Measurements from ENCODE around the gene CD59.

Gene CD59

GRCh38 chr11:33696931-33697638 lies 39.1 kb downstream of the CD59 start:
- H3K27ac ChIP-seq (ENCODE audit: low read length) = no peak overlapping the region

GRCh38 chr11:33696411-33696810 lies 39.8 kb downstream of the CD59 start:
- H3K4me1 ChIP-seq (ENCODE audit: low read length) = peaks cover 9% of the 10 kb centered on the region
- no peak for DNase-seq
- peaks cover 6% of the 10 kb centered on the region for H3F3A ChIP-seq (ENCODE audit: insufficient read depth, low read length)
- TF ChIP-seq CTCF (IDR thresholded peaks at IDR 0.05; ENCODE audit: low read length) (no peak), EZH2 (optimal IDR thresholded peaks at IDR 0.05; ENCODE audit: low read depth, low read length) (no peak), EZH2phosphoT487 (IDR thresholded peaks at IDR 0.05; ENCODE audit: low read length) (no peak)
- no peaks in the 10 kb centered on the region for H3K36me3 ChIP-seq (replicated peaks; ENCODE audit: insufficient read depth, low read length)
- no peak overlapping the region for H3K4me2 ChIP-seq (ENCODE audit: low read depth, low read length)
- no peak overlapping the region for H3K9ac ChIP-seq (ENCODE audit: low read length)
- no peaks in the 10 kb centered on the region for H3K27me3 ChIP-seq (replicated peaks; ENCODE audit: insufficient read depth, low read length)
- H3K27ac ChIP-seq (ENCODE audit: low read length) = no peak overlapping the region
- no peaks in the 10 kb centered on the region for H3K79me2 ChIP-seq (ENCODE audit: low read length)
- H3K9me2 ChIP-seq (replicated peaks; ENCODE audit: insufficient read depth, low read length) = no peaks in the 10 kb centered on the region
- H3K4me3 ChIP-seq (ENCODE audit: low read length) = no peak overlapping the region
- no peak overlapping the region for H2AFZ ChIP-seq (ENCODE audit: low read length)
- no peaks in the 10 kb centered on the region for H4K20me1 ChIP-seq (ENCODE audit: insufficient read depth, low read length)
- H3K9me3 ChIP-seq (replicated peaks; ENCODE audit: insufficient read depth, low read length) = no peaks in the 10 kb centered on the region

More at GRCh38 chr11:33696931-33697638, 39.1 kb downstream of the CD59 start:
- no peaks in the 10 kb centered on the region for H3K27me3 ChIP-seq (replicated peaks; ENCODE audit: insufficient read depth, low read length)
- H2AFZ ChIP-seq (ENCODE audit: low read length) = no peak overlapping the region
- peaks cover 12% of the 10 kb centered on the region for H3F3A ChIP-seq (ENCODE audit: insufficient read depth, low read length)
- no peak overlapping the region for H3K4me2 ChIP-seq (ENCODE audit: low read depth, low read length)
- H4K20me1 ChIP-seq (ENCODE audit: insufficient read depth, low read length) = no peaks in the 10 kb centered on the region
- no peak overlapping the region for H3K4me3 ChIP-seq (ENCODE audit: low read length)
- no peaks in the 10 kb centered on the region for H3K36me3 ChIP-seq (replicated peaks; ENCODE audit: insufficient read depth, low read length)
- no peaks in the 10 kb centered on the region for H3K9me3 ChIP-seq (replicated peaks; ENCODE audit: insufficient read depth, low read length)
- no peaks in the 10 kb centered on the region for H3K9me2 ChIP-seq (replicated peaks; ENCODE audit: insufficient read depth, low read length)
- H3K79me2 ChIP-seq (ENCODE audit: low read length) = no peaks in the 10 kb centered on the region
- H3K4me1 ChIP-seq (ENCODE audit: low read length) = peaks cover 16% of the 10 kb centered on the region
- DNase-seq = no peak
- no peak for TF ChIP-seq EZH2 (optimal IDR thresholded peaks at IDR 0.05; ENCODE audit: low read depth, low read length)
- TF ChIP-seq CTCF (IDR thresholded peaks at IDR 0.05; ENCODE audit: low read length) = no peak
- no peak for TF ChIP-seq EZH2phosphoT487 (IDR thresholded peaks at IDR 0.05; ENCODE audit: low read length)
- H3K9ac ChIP-seq (ENCODE audit: low read length) = no peak overlapping the region

- Histone ChIP-seq H3K27ac (ENCODE audit: low read length) (no peak overlapping the region), H3F3A (ENCODE audit: insufficient read depth, low read length) (no peaks in the 10 kb centered on the region), H3K27me3 (replicated peaks; ENCODE audit: insufficient read depth, low read length) (no peaks in the 10 kb centered on the region), H3K9me3 (replicated peaks; ENCODE audit: insufficient read depth, low read length) (no peaks in the 10 kb centered on the region), H3K4me1 (ENCODE audit: low read length) (peaks cover 6% of the 10 kb centered on the region; the same call in 1 of the 2 replicates), H2AFZ (ENCODE audit: low read length) (no peak overlapping the region), H3K79me2 (ENCODE audit: low read length) (no peaks in the 10 kb centered on the region), H3K9me2 (replicated peaks; ENCODE audit: insufficient read depth, low read length) (no peaks in the 10 kb centered on the region), H3K36me3 (replicated peaks; ENCODE audit: insufficient read depth, low read length) (no peaks in the 10 kb centered on the region), H4K20me1 (ENCODE audit: insufficient read depth, low read length) (no peaks in the 10 kb centered on the region), H3K4me2 (ENCODE audit: low read depth, low read length) (no peak overlapping the region), H3K4me3 (ENCODE audit: low read length) (no peak overlapping the region), H3K9ac (ENCODE audit: low read length) (no peak overlapping the region)
- no peak for DNase-seq
- TF ChIP-seq EZH2phosphoT487 (IDR thresholded peaks at IDR 0.05; ENCODE audit: low read length) (no peak), EZH2 (optimal IDR thresholded peaks at IDR 0.05; ENCODE audit: low read depth, low read length) (no peak), CTCF (IDR thresholded peaks at IDR 0.05; ENCODE audit: low read length) (no peak)
These were observed 41.1 kb downstream of the CD59 start for GRCh38 chr11:33695051-33695566.
